ENCODE results near the gene KLK15. TPM values are rescaled to one million over a fixed set of nuclear protein-coding genes. Genes with fewer than 3 reads are reported as not detected.
A peak's percentile ranks its signal among the peaks of the same experiment; 100 is the strongest.

The KLK15 gene
- total and polyA plus RNA-seq, 2 donors (not counting 3 experiments of a cell fraction or from before 2014, with no cell fraction given): not detected

- peak overlapping the region; percentile 99 for H3K9ac ChIP-seq (replicated peaks; ENCODE audit: extremely low read depth, insufficient read depth, low read length)
- intact Hi-C loops (cut with micrococcal nuclease) (loop anchor here (1.0 kb wide), 3 partner anchors 79 to 293 kb away; partner anchors contain the start of gene JOSD2), dilution Hi-C loops (cut with MboI; ENCODE audit: extremely low pct_ligation_motif_present, low sequenced_read_pairs) (no loop called here)
- H3K4me2 ChIP-seq (ENCODE audit: insufficient read depth, low read length): peak overlapping the region; percentile 99
- POLR2A ChIA-PET: interaction anchor here (0.7 to 1.6 kb wide), 2 partner anchors 74 to 79 kb away, joined by 3 to 5 read pairs; no protein-coding TSS in a partner anchor
- H3K27me3 ChIP-seq (ENCODE audit: control insufficient read depth in 2 of 2, insufficient read depth in 2 of 2, low read length in 2 of 2): no peaks in the 10 kb centered on the region
- peak overlapping the region; percentile 98 for H3K27ac ChIP-seq (ENCODE audit: insufficient read depth, low read depth, low read length)
- TSS peak; percentile 54 for BruUV-seq (replicated peaks)
- peak overlapping the region; percentile 94 to 100 (median 97) for H3K4me3 ChIP-seq (replicated peaks in 1 of 3; ENCODE audit: insufficient read depth in 1 of 3, low read depth in 1 of 3, low read length in 3 of 3)
- no peak for TF ChIP-seq EZH2 (IDR thresholded peaks at IDR 0.05; ENCODE audit: borderline replicate concordance, low read depth, low read length, severe bottlenecking)
- TF ChIP-seq CTCF (IDR thresholded peaks at IDR 0.05; ENCODE audit: extremely low read depth in 1 of 2, insufficient read depth in 1 of 2, low read depth in 1 of 2, low read length in 2 of 2): no peak
- H2AFZ ChIP-seq (ENCODE audit: low read depth, low read length): peak overlapping the region; percentile 87
- peak; percentile 47 for FAIRE-seq
- H3K4me1 ChIP-seq (ENCODE audit: control insufficient read depth, extremely low read depth, insufficient read depth, low read length): peaks cover 12% of the 10 kb centered on the region
- H3K9me3 ChIP-seq (replicated peaks; ENCODE audit: control insufficient read depth, insufficient read depth, low read length): no peaks in the 10 kb centered on the region
- peaks cover 44% of the 10 kb centered on the region for H3K79me2 ChIP-seq (ENCODE audit: control insufficient read depth, insufficient read depth, low read length)
- DNase-seq (ENCODE audit: low read depth, low spot score): peak; percentile 25
- H3K9me1 ChIP-seq (replicated peaks; ENCODE audit: control insufficient read depth, extremely low read depth, insufficient read depth, low read length): no peaks in the 10 kb centered on the region
- no peaks in the 10 kb centered on the region for H4K20me1 ChIP-seq (replicated peaks; ENCODE audit: control insufficient read depth, extremely low read depth, insufficient read depth, low read length)
- CTCF ChIA-PET: interaction anchor here (1.0 to 2.2 kb wide), 4 partner anchors 20 to 266 kb away, joined by 3 to 8 read pairs (median 4); no protein-coding TSS in a partner anchor
- H3K36me3 ChIP-seq (ENCODE audit: control insufficient read depth in 2 of 2, extremely low read depth in 1 of 2, insufficient read depth in 2 of 2, low read length in 2 of 2): peaks cover 4 to 14% of the 10 kb centered on the region in 2 experiments
These were observed 29.5 kb downstream of the KLK15 start for GRCh38 chr19:50803633-50804419.

- Histone ChIP-seq H3K27me3 (ENCODE audit: control insufficient read depth in 2 of 2, insufficient read depth in 2 of 2, low read length in 2 of 2) (no peaks in the 10 kb centered on the region), H2AFZ (ENCODE audit: low read depth, low read length) (no peak overlapping the region), H3K9me3 (replicated peaks; ENCODE audit: control insufficient read depth, insufficient read depth, low read length) (no peaks in the 10 kb centered on the region), H3K4me3 (replicated peaks in 1 of 3; ENCODE audit: insufficient read depth in 1 of 3, low read depth in 1 of 3, low read length in 3 of 3) (no peak overlapping the region), H4K20me1 (replicated peaks; ENCODE audit: control insufficient read depth, extremely low read depth, insufficient read depth, low read length) (no peaks in the 10 kb centered on the region), H3K4me2 (ENCODE audit: insufficient read depth, low read length) (no peak overlapping the region), H3K27ac (ENCODE audit: insufficient read depth, low read depth, low read length) (no peak overlapping the region), H3K9ac (replicated peaks; ENCODE audit: extremely low read depth, insufficient read depth, low read length) (no peak overlapping the region), H3K9me1 (replicated peaks; ENCODE audit: control insufficient read depth, extremely low read depth, insufficient read depth, low read length) (no peaks in the 10 kb centered on the region), H3K36me3 (ENCODE audit: control insufficient read depth in 2 of 2, extremely low read depth in 1 of 2, insufficient read depth in 2 of 2, low read length in 2 of 2) (peaks cover 19% of the 10 kb centered on the region in 2 experiments), H3K79me2 (ENCODE audit: control insufficient read depth, insufficient read depth, low read length) (peaks cover 49% of the 10 kb centered on the region), H3K4me1 (ENCODE audit: control insufficient read depth, extremely low read depth, insufficient read depth, low read length) (peaks cover 12% of the 10 kb centered on the region)
- no peak for DNase-seq (ENCODE audit: low read depth, low spot score)
- no TSS peak for BruUV-seq (replicated peaks)
- TF ChIP-seq POLR2A (IDR thresholded peaks at IDR 0.05; ENCODE audit: low read depth, low read length) (no peak), POLR2AphosphoS5 (IDR thresholded peaks at IDR 0.05; ENCODE audit: insufficient read depth, low read depth, low read length) (no peak), MAX (IDR thresholded peaks at IDR 0.05; ENCODE audit: insufficient read depth, insufficient read length) (no peak), GATA2 (IDR thresholded peaks at IDR 0.05; ENCODE audit: insufficient read depth, insufficient read length, low read depth, low read length) (no peak), FOS (IDR thresholded peaks at IDR 0.05; ENCODE audit: borderline replicate concordance, insufficient read depth, low read length) (no peak), MYC (IDR thresholded peaks at IDR 0.05; ENCODE audit: low read depth, low read length) (no peak), EZH2 (IDR thresholded peaks at IDR 0.05; ENCODE audit: borderline replicate concordance, low read depth, low read length, severe bottlenecking) (no peak), CTCF (IDR thresholded peaks at IDR 0.05; ENCODE audit: extremely low read depth in 1 of 2, insufficient read depth in 1 of 2, low read depth in 1 of 2, low read length in 2 of 2) (no peak), JUN (IDR thresholded peaks at IDR 0.05; ENCODE audit: borderline replicate concordance, insufficient read depth, insufficient read length, low read depth) (no peak)
- no peak for FAIRE-seq
- ChIA-PET POLR2A (no interaction called here), CTCF (interaction anchor here (2.2 kb wide), 1 partner anchor 121 kb away, joined by 7 read pairs; no protein-coding TSS in a partner anchor)
- dilution Hi-C loops (cut with MboI; ENCODE audit: extremely low pct_ligation_motif_present, low sequenced_read_pairs) (no loop called here), intact Hi-C loops (cut with micrococcal nuclease) (no loop called here)
These were observed 32.3 kb downstream of the KLK15 start for GRCh38 chr19:50801107-50801506.

Measured in endothelial cell of umbilical vein (primary cell).